NCI-H2029 treated with DMSO at 0.1 percent for 48 hours (cell line): ENCODE results near the gene CAMTA1.

Experiments used
- DNase-seq: peaks from one replicate; lab custom pipeline; 2025; lab: John Stamatoyannopoulos, UW

The CAMTA1 gene

GRCh38 chr1:6927626-6928025 is 142.4 kb downstream of the CAMTA1 start:
- no peak for DNase-seq

- no peak for DNase-seq
These were observed 143.0 kb downstream of the CAMTA1 start for GRCh38 chr1:6928106-6928885.

- no peak for DNase-seq
These were observed 145.6 kb downstream of the CAMTA1 start for GRCh38 chr1:6930732-6931300.

DNA sequence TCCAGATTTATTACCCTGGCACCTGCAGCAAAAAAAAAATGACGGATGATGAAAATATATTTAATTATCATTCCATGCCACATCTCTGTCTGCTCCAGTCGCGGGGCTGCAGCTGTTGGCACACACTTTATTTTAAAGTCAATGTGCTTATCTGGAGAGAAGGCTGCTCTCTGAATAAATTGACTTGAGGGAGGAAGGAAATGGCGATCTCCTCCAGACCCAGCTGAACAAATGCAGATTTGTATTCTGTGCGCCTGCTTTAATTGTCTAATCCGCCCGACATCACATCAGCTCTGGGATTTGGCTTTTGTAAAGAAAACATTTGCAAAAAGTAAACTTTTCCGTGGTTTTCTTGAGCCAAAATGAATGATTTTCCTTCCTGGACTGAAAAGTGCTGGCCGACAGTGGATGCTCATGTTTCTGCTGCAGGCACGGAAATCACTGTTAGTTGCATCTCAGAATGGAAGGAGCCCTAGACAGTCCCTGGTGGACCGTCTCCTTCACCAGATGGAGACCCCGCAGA is 150.2 kb downstream of the CAMTA1 start:
- no peak for DNase-seq

GRCh38 chr1:6935911-6936690 is 150.8 kb downstream of the CAMTA1 start:
- DNase-seq = no peak

DNA sequence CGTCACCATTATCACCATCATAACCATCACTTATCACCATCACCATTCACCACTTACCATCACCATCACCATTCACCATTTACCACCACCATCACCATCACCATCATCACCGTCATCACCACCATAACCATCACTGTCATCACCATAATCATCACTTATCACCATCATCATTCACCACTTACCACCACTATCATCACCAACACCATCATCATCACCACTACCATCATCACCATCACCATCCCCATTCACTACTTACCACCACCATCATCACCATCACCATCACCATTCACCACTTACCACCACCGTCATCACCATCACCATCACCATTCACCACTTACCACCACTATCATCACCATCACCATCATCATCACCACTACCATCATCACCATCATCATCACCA is 151.8 kb downstream of the CAMTA1 start:
- no peak for DNase-seq

- DNase-seq = no peak
These were observed 154.1 kb downstream of the CAMTA1 start for GRCh38 chr1:6939363-6939762.

GRCh38 chr1:6941786-6942185 is 156.5 kb downstream of the CAMTA1 start:
- no peak for DNase-seq

GRCh38 chr1:6942990-6943389 is 157.7 kb downstream of the CAMTA1 start:
- no peak for DNase-seq

DNA sequence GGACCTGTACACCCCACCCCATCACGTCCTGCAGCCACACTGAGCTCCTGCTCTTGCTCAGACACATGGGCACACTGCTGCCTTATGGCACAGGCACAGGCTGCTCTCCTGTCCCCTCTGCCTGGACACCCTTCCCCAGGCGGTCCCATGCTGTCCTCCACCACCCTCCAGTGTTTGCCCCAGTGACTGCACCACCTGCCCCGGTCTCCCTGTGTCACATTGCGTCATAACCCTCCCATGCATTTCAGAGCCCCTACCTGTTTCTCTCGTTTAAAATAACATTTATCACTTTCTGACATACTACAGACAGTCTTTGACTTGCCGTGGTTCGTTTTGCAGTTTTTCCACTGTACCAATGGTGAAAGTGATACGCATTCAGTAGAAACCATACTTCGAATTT is 159.2 kb downstream of the CAMTA1 start:
- DNase-seq = no peak

DNA sequence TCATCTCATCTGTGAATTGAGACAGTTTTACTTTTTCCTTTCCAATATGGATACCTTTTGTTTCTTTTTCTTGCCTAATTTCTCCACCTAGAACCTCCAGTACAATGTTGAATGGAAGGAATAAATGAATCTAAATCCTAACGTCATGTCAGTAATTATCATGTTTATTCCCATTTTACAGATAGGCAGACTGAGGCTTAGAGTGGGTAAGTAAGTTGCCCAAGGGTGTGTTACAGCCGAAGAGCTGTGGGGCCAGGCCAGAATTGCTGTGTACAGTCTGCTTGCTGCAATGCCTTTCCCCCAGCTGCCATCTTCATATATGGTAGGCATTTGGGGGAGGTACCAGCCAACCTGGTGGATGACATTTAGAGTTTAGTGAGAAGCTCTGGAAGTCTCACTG is 162.7 kb downstream of the CAMTA1 start:
- no peak for DNase-seq

GRCh38 chr1:6948416-6948815 is 163.2 kb downstream of the CAMTA1 start:
- DNase-seq = no peak

- no peak for DNase-seq
These were observed 163.6 kb downstream of the CAMTA1 start for GRCh38 chr1:6948861-6949260.

GRCh38 chr1:6950001-6950765 is 164.9 kb downstream of the CAMTA1 start:
- no peak for DNase-seq

DNA sequence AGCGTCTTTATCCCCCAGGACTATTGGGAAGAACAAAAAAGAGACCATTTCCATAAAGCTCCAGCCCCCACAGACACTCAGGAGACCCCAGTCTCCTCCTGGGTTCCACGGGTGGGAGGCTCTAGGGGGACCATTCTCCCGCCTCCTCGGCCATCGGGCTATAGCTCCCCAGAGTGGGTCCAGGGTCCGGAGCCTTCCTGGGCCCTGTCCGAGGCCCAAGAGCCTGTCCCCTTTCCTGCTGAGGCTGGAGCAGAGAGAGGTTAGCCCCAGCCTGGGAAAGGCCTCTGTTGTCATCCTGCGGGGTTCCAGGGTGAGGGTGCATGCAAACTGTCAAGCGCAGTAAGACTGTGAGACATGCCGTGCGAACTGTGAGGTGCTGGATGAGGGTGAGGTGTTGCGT is 166.3 kb downstream of the CAMTA1 start:
- DNase-seq = no peak

- DNase-seq = no peak
These were observed 168.0 kb downstream of the CAMTA1 start for GRCh38 chr1:6953216-6953615.

GRCh38 chr1:6953907-6954364 is 168.7 kb downstream of the CAMTA1 start:
- DNase-seq = no peak

- DNase-seq = no peak
These were observed 169.3 kb downstream of the CAMTA1 start for GRCh38 chr1:6954591-6954990.

GRCh38 chr1:6955357-6956094 is 170.3 kb downstream of the CAMTA1 start:
- no peak for DNase-seq

- no peak for DNase-seq
These were observed 171.4 kb downstream of the CAMTA1 start for GRCh38 chr1:6956488-6957159.

GRCh38 chr1:6957341-6957740 is 172.1 kb downstream of the CAMTA1 start:
- no peak for DNase-seq
